HG02798 (cell line): Measurements from ENCODE around the gene SMPD1.
A peak's percentile ranks its signal among the peaks of the same experiment; 100 is the strongest.
"Not testable (repeated sequence)": the region's sequence is repeated elsewhere in the genome, so short reads cannot be mapped to it uniquely, and the experiment has no call there.

ENCODE experiments used
- ATAC-seq: cut with Tn5 transposase; IDR thresholded peaks from one replicate; pipeline ENCODE4 v1.9.1; 2021; ENCODE audit warnings: mild to moderate bottlenecking; ENCODE audit not compliant: unreplicated experiment, poor library complexity

Gene SMPD1

GRCh38 chr11:6387811-6388599 lies 2.3 kb upstream of the SMPD1 start:
- ATAC-seq = no peak

DNA sequence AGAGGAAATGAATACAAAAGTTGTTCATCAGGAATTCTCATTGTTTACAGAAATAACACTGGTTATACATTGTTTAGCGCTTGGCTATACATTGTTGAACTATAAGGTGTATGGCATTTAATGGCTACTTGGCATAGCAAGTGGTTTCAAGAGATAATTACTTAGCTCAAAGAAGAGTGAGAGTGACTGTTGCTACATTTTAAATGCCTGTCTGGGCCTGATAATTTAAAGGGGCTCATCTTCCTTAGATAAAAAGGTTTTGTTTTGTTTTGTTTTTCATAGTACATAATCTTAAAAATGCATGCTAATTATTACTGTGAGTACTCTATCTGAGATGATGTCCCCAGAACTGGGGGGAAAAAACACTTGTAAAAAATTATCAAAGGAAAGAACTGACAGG lies 1.5 kb upstream of the SMPD1 start:
- ATAC-seq = no peak

- ATAC-seq = no peak
Observed at GRCh38 chr11:6390718-6391469, 620 bp downstream of the SMPD1 start.

DNA sequence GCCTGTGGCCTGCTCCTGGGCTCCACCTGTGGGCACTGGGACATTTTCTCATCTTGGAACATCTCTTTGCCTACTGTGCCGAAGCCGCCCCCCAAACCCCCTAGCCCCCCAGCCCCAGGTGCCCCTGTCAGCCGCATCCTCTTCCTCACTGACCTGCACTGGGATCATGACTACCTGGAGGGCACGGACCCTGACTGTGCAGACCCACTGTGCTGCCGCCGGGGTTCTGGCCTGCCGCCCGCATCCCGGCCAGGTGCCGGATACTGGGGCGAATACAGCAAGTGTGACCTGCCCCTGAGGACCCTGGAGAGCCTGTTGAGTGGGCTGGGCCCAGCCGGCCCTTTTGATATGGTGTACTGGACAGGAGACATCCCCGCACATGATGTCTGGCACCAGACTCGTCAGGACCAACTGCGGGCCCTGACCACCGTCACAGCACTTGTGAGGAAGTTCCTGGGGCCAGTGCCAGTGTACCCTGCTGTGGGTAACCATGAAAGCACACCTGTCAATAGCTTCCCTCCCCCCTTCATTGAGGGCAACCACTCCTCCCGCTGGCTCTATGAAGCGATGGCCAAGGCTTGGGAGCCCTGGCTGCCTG lies 1.4 kb downstream of the SMPD1 start:
- no peak for ATAC-seq

GRCh38 chr11:6392251-6392650 lies 2.0 kb downstream of the SMPD1 start:
- ATAC-seq = not testable (repeated sequence)

DNA sequence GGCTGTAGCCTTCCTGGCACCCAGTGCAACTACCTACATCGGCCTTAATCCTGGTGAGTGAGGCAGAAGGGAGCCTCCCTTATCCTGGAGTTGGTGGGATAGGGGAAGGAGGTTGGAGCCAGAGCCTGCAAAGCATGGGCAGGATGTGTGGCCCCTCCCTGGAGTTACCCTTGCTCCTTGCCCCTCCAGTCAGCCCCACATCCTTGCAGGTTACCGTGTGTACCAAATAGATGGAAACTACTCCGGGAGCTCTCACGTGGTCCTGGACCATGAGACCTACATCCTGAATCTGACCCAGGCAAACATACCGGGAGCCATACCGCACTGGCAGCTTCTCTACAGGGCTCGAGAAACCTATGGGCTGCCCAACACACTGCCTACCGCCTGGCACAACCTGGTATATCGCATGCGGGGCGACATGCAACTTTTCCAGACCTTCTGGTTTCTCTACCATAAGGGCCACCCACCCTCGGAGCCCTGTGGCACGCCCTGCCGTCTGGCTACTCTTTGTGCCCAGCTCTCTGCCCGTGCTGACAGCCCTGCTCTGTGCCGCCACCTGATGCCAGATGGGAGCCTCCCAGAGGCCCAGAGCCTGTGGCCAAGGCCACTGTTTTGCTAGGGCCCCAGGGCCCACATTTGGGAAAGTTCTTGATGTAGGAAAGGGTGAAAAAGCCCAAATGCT lies 3.9 kb downstream of the SMPD1 start:
- no peak for ATAC-seq

- ATAC-seq = no peak
Observed at GRCh38 chr11:6395470-6396060, 5.3 kb downstream of the SMPD1 start.

- no peak for ATAC-seq
Observed at GRCh38 chr11:6397156-6397555, 6.9 kb downstream of the SMPD1 start.

DNA sequence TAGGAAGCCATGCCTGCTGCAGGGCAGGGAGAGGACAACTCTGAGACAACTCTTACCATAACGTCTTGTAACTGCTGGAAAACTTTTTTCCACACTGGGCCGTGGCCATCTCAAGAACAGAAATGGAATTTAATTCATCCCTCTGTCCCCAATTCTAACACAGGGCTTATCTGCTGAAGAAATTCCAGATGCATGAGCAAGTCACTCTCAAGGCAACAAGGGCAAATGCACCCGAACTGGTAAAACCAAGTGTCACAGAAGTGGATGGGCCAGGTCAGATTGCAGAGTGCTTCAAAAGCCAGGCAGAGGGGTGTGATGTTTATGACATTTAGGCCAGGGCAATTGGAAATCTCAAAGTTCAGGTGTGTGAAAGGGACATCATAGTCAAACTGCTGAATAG lies 7.4 kb downstream of the SMPD1 start:
- no peak for ATAC-seq

GRCh38 chr11:6400431-6401345 lies 10.4 kb downstream of the SMPD1 start:
- ATAC-seq = no peak

GRCh38 chr11:6401464-6401863 lies 11.2 kb downstream of the SMPD1 start:
- ATAC-seq = no peak

GRCh38 chr11:6402061-6402470 lies 11.8 kb downstream of the SMPD1 start:
- peak; percentile 34 for ATAC-seq

DNA sequence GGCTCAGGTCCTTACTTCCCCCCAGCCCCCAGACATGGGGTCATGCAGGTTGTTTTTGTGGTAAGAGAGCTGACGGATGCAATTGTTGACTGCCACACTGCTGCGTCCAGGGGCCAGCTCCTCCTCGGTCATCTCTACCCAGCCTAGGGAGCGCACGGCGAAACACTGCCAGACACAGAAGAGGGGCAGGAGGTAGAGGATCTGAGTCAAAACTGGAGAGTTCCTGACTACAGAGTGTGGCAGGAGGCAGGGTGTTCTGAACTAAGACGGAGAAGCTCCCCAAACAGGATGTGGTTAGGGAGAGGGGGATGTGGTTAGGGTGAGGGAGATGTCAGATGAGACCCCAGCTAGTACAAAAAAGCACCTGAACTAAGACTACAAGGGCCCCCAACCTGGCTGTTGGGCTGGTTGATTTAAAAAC lies 12.3 kb downstream of the SMPD1 start:
- peak; percentile 85 for ATAC-seq

DNA sequence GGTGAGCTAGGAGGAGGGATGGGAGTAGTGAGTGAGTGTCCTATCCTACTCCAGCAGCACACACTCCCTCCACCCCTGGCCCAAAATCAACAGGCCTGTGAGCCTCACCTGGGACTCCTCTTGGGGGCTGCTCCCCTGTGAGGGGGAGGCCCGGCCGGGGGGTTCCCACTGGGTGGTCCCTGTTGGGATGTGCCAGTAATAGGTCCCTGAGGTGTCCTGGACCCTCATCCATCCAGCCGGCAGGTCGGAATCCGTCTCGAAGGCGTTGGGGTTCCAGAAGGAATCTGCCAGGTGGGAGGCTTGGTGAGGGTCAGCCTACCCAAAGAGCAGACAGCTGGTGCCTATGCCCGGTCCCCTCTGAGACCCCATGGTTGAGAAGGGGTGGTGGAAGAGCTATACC lies 13.3 kb downstream of the SMPD1 start:
- ATAC-seq = no peak

DNA sequence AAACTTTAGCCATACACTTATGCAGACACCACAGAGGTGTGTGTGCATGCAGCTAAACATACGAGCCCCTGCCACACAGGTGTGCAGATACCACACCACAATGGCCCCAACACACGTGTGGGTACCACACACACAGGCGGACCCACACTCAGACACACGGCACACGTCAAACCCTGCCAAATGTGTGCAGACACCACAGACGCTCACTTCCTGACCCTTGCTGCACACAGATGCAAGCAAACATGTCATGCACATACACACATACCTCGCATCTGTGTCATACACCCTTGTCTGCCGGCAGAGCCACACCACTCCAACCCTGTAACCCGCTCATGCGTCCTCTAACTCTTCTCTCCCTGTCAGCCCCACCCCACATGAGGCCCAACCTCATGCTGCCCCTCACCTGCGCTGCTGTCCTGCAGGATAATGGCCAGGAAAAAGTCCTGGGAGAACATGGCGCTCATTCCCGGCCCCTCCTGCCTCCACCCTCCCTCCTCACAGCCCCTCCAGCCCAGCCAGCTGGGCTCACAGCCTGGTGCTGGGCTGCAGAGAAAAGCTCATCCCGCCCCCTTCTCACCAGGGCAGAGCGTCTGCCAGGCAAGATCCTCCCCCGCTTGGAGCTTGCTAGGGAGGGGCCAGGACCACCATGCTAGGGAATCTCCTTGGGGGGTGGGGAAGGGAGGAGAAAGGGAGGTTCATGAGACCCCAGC lies 14.2 kb downstream of the SMPD1 start:
- ATAC-seq = no peak

- no peak for ATAC-seq
Observed at GRCh38 chr11:6405052-6405667, 14.9 kb downstream of the SMPD1 start.

- ATAC-seq = no peak
Observed at GRCh38 chr11:6405846-6406245, 15.6 kb downstream of the SMPD1 start.

GRCh38 chr11:6406370-6406769 lies 16.1 kb downstream of the SMPD1 start:
- ATAC-seq = no peak
